ENCODE data around the gene RALGAPA2.

The RALGAPA2 gene

GRCh38 chr20:20446001-20446400 lies 266.4 kb downstream of the RALGAPA2 start:
- POLR2A ChIA-PET, result no interaction called here
- CTCF ChIA-PET, result no interaction called here
- TF ChIP-seq LEF1 (IDR thresholded peaks at IDR 0.05; ENCODE audit: borderline replicate concordance) (no peak), BHLHE40 (IDR thresholded peaks at IDR 0.05; ENCODE audit: borderline replicate concordance) (no peak), FOXA1 (IDR thresholded peaks at IDR 0.05) (no peak), CTBP1 (IDR thresholded peaks at IDR 0.05; ENCODE audit: borderline replicate concordance) (no peak), ELF4 (IDR thresholded peaks at IDR 0.05) (no peak), FOXK2 (IDR thresholded peaks at IDR 0.05) (no peak), L3MBTL2 (conservative IDR thresholded peaks at IDR 0.05) (no peak), HDGF (IDR thresholded peaks at IDR 0.05; ENCODE audit: borderline replicate concordance) (no peak), SP1 (IDR thresholded peaks at IDR 0.05) (no peak), ZNF384 (IDR thresholded peaks at IDR 0.05) (no peak), NFRKB (IDR thresholded peaks at IDR 0.05) (no peak), FOXM1 (IDR thresholded peaks at IDR 0.05; ENCODE audit: borderline replicate concordance) (no peak), ARNT (IDR thresholded peaks at IDR 0.05) (no peak), TARDBP (IDR thresholded peaks at IDR 0.05) (no peak), SUZ12 (IDR thresholded peaks at IDR 0.05) (no peak)
- TF ChIP-seq, protein P1, sequence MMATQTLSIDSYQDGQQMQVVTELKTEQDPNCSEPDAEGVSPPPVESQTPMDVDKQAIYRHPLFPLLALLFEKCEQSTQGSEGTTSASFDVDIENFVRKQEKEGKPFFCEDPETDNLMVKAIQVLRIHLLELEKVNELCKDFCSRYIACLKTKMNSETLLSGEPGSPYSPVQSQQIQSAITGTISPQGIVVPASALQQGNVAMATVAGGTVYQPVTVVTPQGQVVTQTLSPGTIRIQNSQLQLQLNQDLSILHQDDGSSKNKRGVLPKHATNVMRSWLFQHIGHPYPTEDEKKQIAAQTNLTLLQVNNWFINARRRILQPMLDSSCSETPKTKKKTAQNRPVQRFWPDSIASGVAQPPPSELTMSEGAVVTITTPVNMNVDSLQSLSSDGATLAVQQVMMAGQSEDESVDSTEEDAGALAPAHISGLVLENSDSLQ (IDR thresholded peaks at IDR 0.05), result no peak
- no peak for DNase-seq (ENCODE audit: extremely low spot score)

GRCh38 chr20:20443504-20443903 lies 268.9 kb downstream of the RALGAPA2 start:
- TF ChIP-seq L3MBTL2 (conservative IDR thresholded peaks at IDR 0.05) (no peak), LEF1 (IDR thresholded peaks at IDR 0.05; ENCODE audit: borderline replicate concordance) (no peak), FOXM1 (IDR thresholded peaks at IDR 0.05; ENCODE audit: borderline replicate concordance) (no peak), ELF4 (IDR thresholded peaks at IDR 0.05) (no peak), HDGF (IDR thresholded peaks at IDR 0.05; ENCODE audit: borderline replicate concordance) (no peak), BHLHE40 (IDR thresholded peaks at IDR 0.05; ENCODE audit: borderline replicate concordance) (no peak), TARDBP (IDR thresholded peaks at IDR 0.05) (no peak), NFRKB (IDR thresholded peaks at IDR 0.05) (no peak), FOXA1 (IDR thresholded peaks at IDR 0.05) (no peak), SP1 (IDR thresholded peaks at IDR 0.05) (no peak)
- TF ChIP-seq, protein P1 (IDR thresholded peaks at IDR 0.05), result no peak
- CTCF ChIA-PET, result no interaction called here
- DNase-seq (ENCODE audit: extremely low spot score), result no peak
- POLR2A ChIA-PET, result no interaction called here

DNA sequence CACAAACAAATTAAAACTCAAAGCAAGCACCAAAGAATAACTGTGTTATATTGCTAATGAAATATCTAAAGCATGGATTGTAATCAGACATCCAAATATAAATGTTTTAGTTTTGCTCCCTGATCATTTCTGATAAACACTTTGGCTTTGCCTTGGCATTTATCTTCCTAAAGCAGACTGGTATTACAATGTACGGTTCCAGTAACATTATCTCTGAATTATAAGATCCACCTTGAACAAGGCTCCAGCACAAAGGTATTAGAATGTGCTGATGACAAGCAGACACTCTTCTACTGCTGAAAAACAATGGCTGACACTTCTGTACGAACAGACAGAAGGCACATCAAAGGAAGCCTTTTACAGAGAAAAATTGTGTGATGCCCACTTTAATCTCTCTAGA lies 270.0 kb downstream of the RALGAPA2 start:
- ChIA-PET CTCF (no interaction called here), POLR2A (no interaction called here)
- TF ChIP-seq FOXA1 (IDR thresholded peaks at IDR 0.05) (no peak), NFRKB (IDR thresholded peaks at IDR 0.05) (no peak), FOXK2 (IDR thresholded peaks at IDR 0.05) (no peak), FOXM1 (IDR thresholded peaks at IDR 0.05; ENCODE audit: borderline replicate concordance) (no peak), TARDBP (IDR thresholded peaks at IDR 0.05) (no peak), ELF4 (IDR thresholded peaks at IDR 0.05) (no peak), CTBP1 (IDR thresholded peaks at IDR 0.05; ENCODE audit: borderline replicate concordance) (no peak), SP1 (IDR thresholded peaks at IDR 0.05) (no peak), BHLHE40 (IDR thresholded peaks at IDR 0.05; ENCODE audit: borderline replicate concordance) (no peak), ZNF384 (IDR thresholded peaks at IDR 0.05) (no peak), HDGF (IDR thresholded peaks at IDR 0.05; ENCODE audit: borderline replicate concordance) (no peak), SUZ12 (IDR thresholded peaks at IDR 0.05) (no peak), ARNT (IDR thresholded peaks at IDR 0.05) (no peak), LEF1 (IDR thresholded peaks at IDR 0.05; ENCODE audit: borderline replicate concordance) (no peak), L3MBTL2 (conservative IDR thresholded peaks at IDR 0.05) (no peak)
- TF ChIP-seq, protein P1 (IDR thresholded peaks at IDR 0.05), result no peak
- no peak for DNase-seq (ENCODE audit: extremely low spot score)

- POLR2A ChIA-PET, result no interaction called here
- CTCF ChIA-PET, result no interaction called here
- no peak for DNase-seq (ENCODE audit: extremely low spot score)
- TF ChIP-seq NFRKB (IDR thresholded peaks at IDR 0.05) (no peak), FOXK2 (IDR thresholded peaks at IDR 0.05) (no peak), LEF1 (IDR thresholded peaks at IDR 0.05; ENCODE audit: borderline replicate concordance) (no peak), ARNT (IDR thresholded peaks at IDR 0.05) (no peak)
These were observed 271.4 kb downstream of the RALGAPA2 start for GRCh38 chr20:20440886-20441658.

GRCh38 chr20:20440481-20440880 lies 272.0 kb downstream of the RALGAPA2 start:
- POLR2A ChIA-PET, result no interaction called here
- TF ChIP-seq ELF4 (IDR thresholded peaks at IDR 0.05), result no peak
- no peak for TF ChIP-seq SP1 (IDR thresholded peaks at IDR 0.05)
- TF ChIP-seq ARNT (IDR thresholded peaks at IDR 0.05), result no peak
- TF ChIP-seq BHLHE40 (IDR thresholded peaks at IDR 0.05; ENCODE audit: borderline replicate concordance), result no peak
- no peak for TF ChIP-seq NFRKB (IDR thresholded peaks at IDR 0.05)
- no peak for TF ChIP-seq CTBP1 (IDR thresholded peaks at IDR 0.05; ENCODE audit: borderline replicate concordance)
- no peak for TF ChIP-seq FOXA1 (IDR thresholded peaks at IDR 0.05)
- TF ChIP-seq L3MBTL2 (conservative IDR thresholded peaks at IDR 0.05), result no peak
- TF ChIP-seq LEF1 (IDR thresholded peaks at IDR 0.05; ENCODE audit: borderline replicate concordance), result no peak
- TF ChIP-seq FOXK2 (IDR thresholded peaks at IDR 0.05), result no peak
- TF ChIP-seq HDGF (IDR thresholded peaks at IDR 0.05; ENCODE audit: borderline replicate concordance), result no peak
- TF ChIP-seq ZNF384 (IDR thresholded peaks at IDR 0.05), result no peak
- TF ChIP-seq SUZ12 (IDR thresholded peaks at IDR 0.05), result no peak
- TF ChIP-seq, protein P1 (IDR thresholded peaks at IDR 0.05), result no peak
- no peak for TF ChIP-seq TARDBP (IDR thresholded peaks at IDR 0.05)
- TF ChIP-seq FOXM1 (IDR thresholded peaks at IDR 0.05; ENCODE audit: borderline replicate concordance), result no peak
- CTCF ChIA-PET, result no interaction called here
- no peak for DNase-seq (ENCODE audit: extremely low spot score)
